GM18526 (cell line): ENCODE results near the gene LRRC59.

Experiments
- POLR2A ChIP-seq: IDR thresholded peaks from 3 replicates; pipeline ENCODE4 v1.6.1; 2011; ENCODE audit not compliant: insufficient read length; ENCODE audit errors: extremely low read depth

LRRC59 gene

GRCh38 chr17:50397919-50398285 lies 579 bp upstream of the LRRC59 start:
- TF ChIP-seq POLR2A = no peak

- TF ChIP-seq POLR2A = no peak
Observed at GRCh38 chr17:50396261-50397110, 837 bp downstream of the LRRC59 start.

GRCh38 chr17:50394711-50395110 lies 2.6 kb downstream of the LRRC59 start:
- TF ChIP-seq POLR2A = no peak

GRCh38 chr17:50393700-50394099 lies 3.6 kb downstream of the LRRC59 start:
- no peak for TF ChIP-seq POLR2A

- TF ChIP-seq POLR2A = no peak
Observed at GRCh38 chr17:50392621-50393020, 4.7 kb downstream of the LRRC59 start.

GRCh38 chr17:50389534-50389933 lies 7.8 kb downstream of the LRRC59 start:
- no peak for TF ChIP-seq POLR2A

- TF ChIP-seq POLR2A = no peak
Observed at GRCh38 chr17:50388728-50389127, 8.6 kb downstream of the LRRC59 start.

GRCh38 chr17:50386510-50386909 lies 10.8 kb downstream of the LRRC59 start:
- TF ChIP-seq POLR2A = no peak

- no peak for TF ChIP-seq POLR2A
Observed at GRCh38 chr17:50382931-50383330, 14.4 kb downstream of the LRRC59 start.

- no peak for TF ChIP-seq POLR2A
Observed at GRCh38 chr17:50381920-50382319, 15.4 kb downstream of the LRRC59 start.

- TF ChIP-seq POLR2A = no peak
Observed at GRCh38 chr17:50381260-50381815, 16.0 kb downstream of the LRRC59 start.

GRCh38 chr17:50380369-50381259 lies 16.7 kb downstream of the LRRC59 start:
- no peak for TF ChIP-seq POLR2A

- TF ChIP-seq POLR2A = no peak
Observed at GRCh38 chr17:50379351-50380132, 17.8 kb downstream of the LRRC59 start.

- TF ChIP-seq POLR2A = no peak
Observed at GRCh38 chr17:50375858-50376538, 21.3 kb downstream of the LRRC59 start.
